ENCODE measurements around the gene MC3R. TPM values are rescaled to one million over a fixed set of nuclear protein-coding genes. Genes with fewer than 3 reads are reported as not detected.

Gene MC3R
- total and polyA plus RNA-seq, 2 of the 4 experiments (the other 2 are of a cell fraction): not detected

DNA sequence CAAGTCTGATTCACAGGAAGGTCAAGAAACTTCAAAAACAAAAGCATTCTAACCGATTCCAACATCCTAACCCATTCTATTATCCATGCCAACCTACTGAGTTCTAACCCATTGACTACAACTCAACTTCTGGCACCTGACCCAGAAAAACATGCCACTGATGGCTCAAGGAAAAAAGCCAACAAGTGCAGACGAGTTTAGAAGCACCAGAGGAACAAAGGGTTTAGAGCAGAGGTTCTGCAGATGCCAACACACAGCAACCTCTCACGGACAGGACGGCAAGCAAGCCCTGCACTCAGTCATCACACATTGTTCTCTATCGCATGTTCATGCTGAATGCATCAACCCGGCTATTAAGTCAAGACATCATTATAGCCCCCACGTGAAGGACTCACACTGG is 25.2 kb upstream of the MC3R start:
- no peak overlapping the region for H3K18ac ChIP-seq (ENCODE audit: low read depth, low read length)
- H3K9me3 ChIP-seq (ENCODE audit: control insufficient read depth, insufficient read depth, low read length): peaks cover 9% of the 10 kb centered on the region; the same call in 1 of the 2 replicates
- no peak overlapping the region for H3K23ac ChIP-seq (ENCODE audit: low read depth, low read length)
- CTCF ChIA-PET: no interaction called here
- H3K36me3 ChIP-seq (ENCODE audit: control insufficient read depth, insufficient read depth, low read length): no peaks in the 10 kb centered on the region
- BruUV-seq (replicated peaks): no TSS peak
- H3K4me3 ChIP-seq (ENCODE audit: insufficient read depth, low read depth, low read length): no peak overlapping the region
- no peak overlapping the region for H2BK5ac ChIP-seq (ENCODE audit: low read depth, low read length, poor library complexity, severe bottlenecking)
- no peak overlapping the region for H4K5ac ChIP-seq (ENCODE audit: low read depth, low read length)
- no peak for DNase-seq
- H2BK120ac ChIP-seq (ENCODE audit: low read depth, low read length): no peak overlapping the region
- intact Hi-C loops (cut with micrococcal nuclease) (no loop called here), dilution Hi-C loops (cut with HindIII; ENCODE audit: low sequenced_read_pairs, unreplicated experiment) (no loop called here), in situ Hi-C loops (cut with MboI; ENCODE audit: low sequenced_read_pairs) (no loop called here)
- no peaks in the 10 kb centered on the region for H4K20me1 ChIP-seq (ENCODE audit: insufficient read depth, low read length)
- H3K4me1 ChIP-seq (ENCODE audit: control insufficient read depth, insufficient read depth, low read length): no peaks in the 10 kb centered on the region
- H3K4ac ChIP-seq (ENCODE audit: low read depth, low read length): no peak overlapping the region
- H4K8ac ChIP-seq (ENCODE audit: low read depth in 2 of 2, low read length in 2 of 2): no peak overlapping the region
- 46% methylated on average over 5 of the region's 7 CpGs; no CpG with 5 or more reads in 1 of the 2 experiments for WGBS, 2 experiments (ENCODE audit: extremely low coverage in 2 of 2, insufficient read length in 1 of 2)
- POLR2A ChIA-PET (ENCODE audit: unreplicated experiment): no interaction called here
- no peak overlapping the region for H3K9ac ChIP-seq (ENCODE audit: low read depth, low read length)
- no peak overlapping the region for H3K27ac ChIP-seq (ENCODE audit: insufficient read depth, low read length)
- H2AFZ ChIP-seq (replicated peaks; ENCODE audit: low read length, poor library complexity): no peak overlapping the region
- H2AK5ac ChIP-seq (ENCODE audit: low read depth, low read length): no peak overlapping the region
- no peak overlapping the region for H2AK9ac ChIP-seq (replicated peaks; ENCODE audit: low read depth, low read length, poor library complexity)
- H3K14ac ChIP-seq (replicated peaks; ENCODE audit: low read depth, low read length): no peak overlapping the region
- H2BK15ac ChIP-seq (ENCODE audit: low read depth, low read length): no peak overlapping the region
- no peak overlapping the region for H2BK20ac ChIP-seq (ENCODE audit: low read depth, low read length)
- no peaks in the 10 kb centered on the region for H3K9me1 ChIP-seq (ENCODE audit: insufficient read depth, low read length)
- ATAC-seq (ENCODE audit: low read depth): no peak
- H3K4me2 ChIP-seq (ENCODE audit: low read depth, low read length): no peak overlapping the region
- no peak overlapping the region for H4K91ac ChIP-seq (ENCODE audit: insufficient read depth, low read depth, low read length)
- H3K27me3 ChIP-seq (ENCODE audit: control insufficient read depth, insufficient read depth, low read length): no peaks in the 10 kb centered on the region
- TF ChIP-seq FOS (IDR thresholded peaks at IDR 0.05; ENCODE audit: low read depth, low read length) (no peak), MAZ (IDR thresholded peaks at IDR 0.05; ENCODE audit: borderline replicate concordance, low read depth, low read length) (no peak), MAFK (IDR thresholded peaks at IDR 0.05; ENCODE audit: low read depth, low read length) (no peak)
- no peak overlapping the region for H3K56ac ChIP-seq (ENCODE audit: extremely low read depth, insufficient read depth, low read length)
- H3K79me1 ChIP-seq (ENCODE audit: low read depth in 1 of 2, low read length in 2 of 2): no peaks in the 10 kb centered on the region

Data from IMR-90 (cell line).